IMR-90 (cell line): ENCODE data around the gene BCAS1. TPM values are rescaled to one million over a fixed set of nuclear protein-coding genes. Genes with fewer than 3 reads are reported as not detected.

Experiments used
- ATAC-seq: fragments of 200-7000 bp; cut with Tn5 transposase; 2 replicates; pipeline ENCODE4 v1.9.1; 2020; ENCODE audit warnings: low read depth, mild to moderate bottlenecking, moderate library complexity
- BruUV-seq: library from RNA; stranded (reverse); fragments of 400-500 nt; replicated peaks from 2 replicates; lab custom pipeline; 2021; lab: Mats Ljungman, UMichigan
- CTCF ChIA-PET: fragments of 300-600 bp; formaldehyde crosslinking; extraction: SDS; loops from one replicate; lab custom pipeline; 2021; ENCODE audit warnings: antibody characterized with exemption; lab: Yijun Ruan, JAX
- POLR2A ChIA-PET: fragments of 300-600 bp; sonication (Branson Sonifier 250); formaldehyde crosslinking; loops from one replicate; lab custom pipeline; 2022; ENCODE audit warnings: antibody characterized with exemption; ENCODE audit not compliant: unreplicated experiment; lab: Charles Lee
- DNase-seq: peaks from one replicate; pipeline ENCODE4 v3.0.0; 2013
- H2AFZ ChIP-seq: replicated peaks from 2 replicates; pipeline ENCODE3; 2013; ENCODE audit warnings: low read length, mild to moderate bottlenecking; ENCODE audit not compliant: poor library complexity
- H2AK5ac ChIP-seq: 2 replicates; pipeline ENCODE4 v1.6.1; 2013; ENCODE audit warnings: low read depth, low read length, inconsistent platforms
- H2AK9ac ChIP-seq: replicated peaks from 2 replicates; pipeline ENCODE3; 2013; ENCODE audit warnings: mild to moderate bottlenecking, low read depth, low read length, moderate library complexity; ENCODE audit not compliant: poor library complexity
- H2BK120ac ChIP-seq: 2 replicates; pipeline ENCODE4 v1.6.1; 2013; ENCODE audit warnings: low read depth, low read length, inconsistent platforms
- H2BK15ac ChIP-seq: 3 replicates; pipeline ENCODE4 v1.6.1; 2013; ENCODE audit warnings: low read depth, low read length, inconsistent platforms
- H2BK20ac ChIP-seq: 2 replicates; pipeline ENCODE4 v1.6.1; 2013; ENCODE audit warnings: low read depth, mild to moderate bottlenecking, inconsistent platforms, low read length, moderate library complexity
- H2BK5ac ChIP-seq: 2 replicates; pipeline ENCODE4 v1.6.1; 2013; ENCODE audit warnings: mild to moderate bottlenecking, low read depth, low read length, inconsistent platforms; ENCODE audit not compliant: poor library complexity, severe bottlenecking
- H3K14ac ChIP-seq: replicated peaks from 2 replicates; pipeline ENCODE4 v1.6.1; 2013; ENCODE audit warnings: low read depth, low read length, inconsistent platforms
- H3K18ac ChIP-seq: 2 replicates; pipeline ENCODE4 v1.6.1; 2013; ENCODE audit warnings: low read depth, low read length, control low read depth
- H3K23ac ChIP-seq: 2 replicates; pipeline ENCODE4 v1.6.1; 2013; ENCODE audit warnings: low read depth, low read length, inconsistent platforms
- H3K27ac ChIP-seq: 2 replicates; pipeline ENCODE4 v1.5.1; 2013; ENCODE audit warnings: mild to moderate bottlenecking, control low read depth, low read length; ENCODE audit not compliant: insufficient read depth
- H3K27me3 ChIP-seq: 2 replicates; pipeline ENCODE4 v1.6.1; 2013; ENCODE audit warnings: low read length; ENCODE audit not compliant: control insufficient read depth, insufficient read depth
- H3K36me3 ChIP-seq: 2 replicates; pipeline ENCODE4 v1.6.1; 2013; ENCODE audit warnings: low read length, mixed read lengths; ENCODE audit not compliant: control insufficient read depth, insufficient read depth
- H3K4ac ChIP-seq: 2 replicates; pipeline ENCODE4 v1.6.1; 2013; ENCODE audit warnings: low read depth, low read length, inconsistent platforms
- H3K4me1 ChIP-seq: 2 replicates; pipeline ENCODE4 v1.6.1; 2013; ENCODE audit warnings: low read length, mixed read lengths; ENCODE audit not compliant: control insufficient read depth, insufficient read depth
- H3K4me2 ChIP-seq: 2 replicates; pipeline ENCODE4 v1.6.1; 2013; ENCODE audit warnings: low read depth, mild to moderate bottlenecking, control low read depth, low read length, moderate library complexity
- H3K4me3 ChIP-seq: 2 replicates; pipeline ENCODE4 v1.5.1; 2013; ENCODE audit warnings: low read depth, mild to moderate bottlenecking, control low read depth, low read length, moderate library complexity; ENCODE audit not compliant: insufficient read depth
- H3K56ac ChIP-seq: 2 replicates; pipeline ENCODE4 v1.6.1; 2013; ENCODE audit warnings: low read length, inconsistent platforms; ENCODE audit not compliant: insufficient read depth; ENCODE audit errors: extremely low read depth
- H3K79me1 ChIP-seq, 2 experiments: 2 replicates each; pipeline ENCODE4 v1.6.1; 2013; ENCODE audit warnings: low read length in 2 of 2, inconsistent platforms in 1 of 2, low read depth in 1 of 2
- H3K9ac ChIP-seq: 2 replicates; pipeline ENCODE4 v1.6.1; 2013; ENCODE audit warnings: low read depth, low read length, control low read depth
- H3K9me1 ChIP-seq: 2 replicates; pipeline ENCODE4 v1.6.1; 2013; ENCODE audit warnings: low read length, inconsistent platforms; ENCODE audit not compliant: insufficient read depth
- H3K9me3 ChIP-seq: 2 replicates; pipeline ENCODE4 v1.6.1; 2013; ENCODE audit warnings: low read length; ENCODE audit not compliant: control insufficient read depth, insufficient read depth
- H4K20me1 ChIP-seq: 2 replicates; pipeline ENCODE4 v1.6.1; 2013; ENCODE audit warnings: low read length, inconsistent platforms; ENCODE audit not compliant: insufficient read depth
- H4K5ac ChIP-seq: 2 replicates; pipeline ENCODE4 v1.6.1; 2013; ENCODE audit warnings: mild to moderate bottlenecking, low read depth, low read length, control low read depth
- H4K8ac ChIP-seq, 2 experiments: 2 replicates each; pipeline ENCODE4 v1.6.1; 2013; ENCODE audit warnings: low read depth in 2 of 2, low read length in 2 of 2, control low read depth in 1 of 2, inconsistent platforms in 1 of 2
- H4K91ac ChIP-seq: 2 replicates; pipeline ENCODE4 v1.6.1; 2013; ENCODE audit warnings: low read depth, low read length, inconsistent platforms; ENCODE audit not compliant: insufficient read depth
- CHD1 ChIP-seq: IDR thresholded peaks from 2 replicates; pipeline ENCODE4 v1.6.1; 2012; ENCODE audit warnings: low read depth, low read length, improper control_type of control experiment
- FOS ChIP-seq: fragments of 150-350 bp; IDR thresholded peaks from 2 replicates; pipeline ENCODE4 v1.6.1; 2016; ENCODE audit warnings: low read depth, low read length
- MAFK ChIP-seq: IDR thresholded peaks from 2 replicates; pipeline ENCODE4 v1.6.1; 2012; ENCODE audit warnings: low read depth, low read length, improper control_type of control experiment
- MAZ ChIP-seq: IDR thresholded peaks from 2 replicates; pipeline ENCODE4 v1.6.1; 2012; ENCODE audit warnings: low read depth, mild to moderate bottlenecking, low read length, improper control_type of control experiment, moderate library complexity, borderline replicate concordance
- NFE2L2 ChIP-seq: fragments of 150-350 bp; IDR thresholded peaks from 2 replicates; pipeline ENCODE4 v1.6.1; 2016; ENCODE audit warnings: low read depth, mild to moderate bottlenecking, low read length
- POLR2A ChIP-seq: IDR thresholded peaks from 2 replicates; pipeline ENCODE4 v1.6.1; 2012; ENCODE audit warnings: mild to moderate bottlenecking, low read depth, low read length
- RAD21 ChIP-seq: IDR thresholded peaks from 2 replicates; pipeline ENCODE4 v1.6.1; 2012; ENCODE audit warnings: low read length, improper control_type of control experiment
- RCOR1 ChIP-seq: IDR thresholded peaks from 2 replicates; pipeline ENCODE4 v1.6.1; 2012; ENCODE audit warnings: mild to moderate bottlenecking, low read length, improper control_type of control experiment; ENCODE audit not compliant: insufficient replicate concordance
- RFX5 ChIP-seq: IDR thresholded peaks from 2 replicates; pipeline ENCODE4 v1.8.0; 2012; ENCODE audit warnings: low read depth, mild to moderate bottlenecking, low read length, moderate library complexity
- SMC3 ChIP-seq: fragments of 150-350 bp; IDR thresholded peaks from 2 replicates; pipeline ENCODE4 v1.6.1; 2016; ENCODE audit warnings: low read depth, mild to moderate bottlenecking, antibody characterized with exemption, low read length, moderate library complexity
- WGBS, 2 experiments: methylation state at CpG; one replicate each; pipeline versions ENCODE4 v1.1.5 to v1.1.7; 2013; ENCODE audit warnings: missing lambda C conversion rate in 2 of 2; ENCODE audit not compliant: insufficient read length in 1 of 2; ENCODE audit errors: extremely low coverage in 2 of 2; 5-methylcytosine and 5-hydroxymethylcytosine counted together
- dilution Hi-C: fragments of 300-500 bp; cut with HindIII; formaldehyde crosslinking; loops from one replicate; pipeline ENCODE4 v1.14.3; 2018; ENCODE audit warnings: low sequenced_read_pairs; ENCODE audit not compliant: unreplicated experiment
- in situ Hi-C: fragments of 300-500 bp; cut with MboI; formaldehyde crosslinking; loops from 3 replicates; pipeline ENCODE4 v1.14.3; 2019; ENCODE audit warnings: low sequenced_read_pairs, inconsistent platforms, mixed read lengths
- intact Hi-C: fragments of 100-400 bp; cut with micrococcal nuclease; formaldehyde crosslinking; loops from 2 replicates; pipeline ENCODE4 v1.10.0; 2022
- polyA plus RNA-seq, 3 experiments: library from polyadenylated mRNA; depleted of rRNA; stranded (reverse); fragments of >200 nt; gene quantifications; 2 replicates each; pipeline ENCODE4 v1.2.3, GENCODE V29; 2012; ENCODE audit warnings: low replicate concordance in 1 of 3
- total RNA-seq: library from RNA; depleted of rRNA; stranded (reverse); fragments of >200 nt; gene quantifications from 2 replicates; pipeline ENCODE4 v1.2.3, GENCODE V29; 2012
- TF ChIP-seq, protein P1 (sequence below): conservative IDR thresholded peaks from 2 replicates; pipeline ENCODE4 v1.5.1; 2012; ENCODE audit warnings: mild to moderate bottlenecking, low read depth, low read length, improper control_type of control experiment

The BCAS1 gene
- total and polyA plus RNA-seq, 2 of the 4 experiments (the other 2 are of a cell fraction) = under 0.01 TPM; not detected in 1

GRCh38 chr20:53926428-53927028 is 143.9 kb downstream of the BCAS1 start (continued):
- no peak for TF ChIP-seq RCOR1

DNA sequence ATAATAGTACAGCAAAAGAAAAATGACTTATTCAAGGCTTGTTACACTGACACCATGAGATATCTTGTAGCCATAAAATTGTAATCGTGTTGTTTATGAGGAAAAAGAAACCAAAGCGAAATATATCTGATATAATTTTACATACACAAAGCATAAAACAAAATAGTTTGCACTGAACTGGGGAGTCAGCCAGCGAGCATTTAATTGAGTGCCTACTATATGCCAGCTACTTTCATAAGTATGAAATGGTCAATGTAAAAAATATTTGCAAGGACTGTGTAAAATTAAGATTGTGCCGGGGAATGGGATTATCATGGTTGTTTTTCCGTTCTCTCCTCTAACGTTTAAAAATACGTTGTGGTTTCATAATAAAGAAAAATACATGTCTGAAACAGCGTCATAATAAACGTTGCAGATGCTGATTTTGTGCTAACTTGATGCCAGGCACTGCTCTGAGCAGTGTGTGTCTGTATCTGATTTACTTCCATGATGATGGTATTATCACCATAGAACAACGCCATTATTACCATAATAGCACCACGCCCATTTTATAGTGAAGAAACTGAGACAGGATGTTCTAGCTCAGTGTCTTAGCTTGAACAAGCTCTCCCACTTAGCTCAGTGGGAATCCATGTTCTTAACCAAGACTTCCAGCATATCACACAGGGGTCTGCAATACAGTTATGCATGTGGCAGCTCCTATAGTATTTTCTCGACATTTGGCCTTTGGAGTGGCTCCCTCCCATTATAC is 144.6 kb downstream of the BCAS1 start:
- Histone ChIP-seq H2BK15ac (peak overlapping the region; percentile 65), H3K56ac (peak overlapping the region; percentile 14; the same call in 1 of the 2 replicates), H2BK120ac (peak overlapping the region; percentile 96), H4K91ac (peak overlapping the region; percentile 73), H2BK5ac (peak overlapping the region; percentile 82), H3K23ac (peak overlapping the region; percentile 55; the same call in 1 of the 2 replicates), H3K36me3 (no peaks in the 10 kb centered on the region), H3K4me1 (peaks cover 8% of the 10 kb centered on the region), H3K9ac (no peak overlapping the region), H3K9me1 (peaks cover 11% of the 10 kb centered on the region), H3K79me1 (no peaks in the 10 kb centered on the region; a peak in 1 of 4 replicates), H4K5ac (peak overlapping the region; percentile 14; the same call in 1 of the 2 replicates), H4K8ac (peak overlapping the region; percentile 63 to 66), H3K4me3 (no peak overlapping the region), H3K4ac (peak overlapping the region; percentile 99), H3K9me3 (no peaks in the 10 kb centered on the region), H2AK9ac (peak overlapping the region; percentile 35), H3K27ac (no peak overlapping the region), H3K14ac (peak overlapping the region; percentile 71), H2AK5ac (peak overlapping the region; percentile 25), H3K4me2 (peak overlapping the region; percentile 13; the same call in 1 of the 2 replicates), H3K18ac (peak overlapping the region; percentile 39; the same call in 1 of the 2 replicates), H3K27me3 (no peaks in the 10 kb centered on the region), H4K20me1 (no peaks in the 10 kb centered on the region), H2AFZ (no peak overlapping the region), H2BK20ac (peak overlapping the region; percentile 65)
- DNase-seq = no peak
- WGBS, 2 experiments = no CpG with 5 or more reads among the region's 12 CpGs
- TF ChIP-seq, protein P1, sequence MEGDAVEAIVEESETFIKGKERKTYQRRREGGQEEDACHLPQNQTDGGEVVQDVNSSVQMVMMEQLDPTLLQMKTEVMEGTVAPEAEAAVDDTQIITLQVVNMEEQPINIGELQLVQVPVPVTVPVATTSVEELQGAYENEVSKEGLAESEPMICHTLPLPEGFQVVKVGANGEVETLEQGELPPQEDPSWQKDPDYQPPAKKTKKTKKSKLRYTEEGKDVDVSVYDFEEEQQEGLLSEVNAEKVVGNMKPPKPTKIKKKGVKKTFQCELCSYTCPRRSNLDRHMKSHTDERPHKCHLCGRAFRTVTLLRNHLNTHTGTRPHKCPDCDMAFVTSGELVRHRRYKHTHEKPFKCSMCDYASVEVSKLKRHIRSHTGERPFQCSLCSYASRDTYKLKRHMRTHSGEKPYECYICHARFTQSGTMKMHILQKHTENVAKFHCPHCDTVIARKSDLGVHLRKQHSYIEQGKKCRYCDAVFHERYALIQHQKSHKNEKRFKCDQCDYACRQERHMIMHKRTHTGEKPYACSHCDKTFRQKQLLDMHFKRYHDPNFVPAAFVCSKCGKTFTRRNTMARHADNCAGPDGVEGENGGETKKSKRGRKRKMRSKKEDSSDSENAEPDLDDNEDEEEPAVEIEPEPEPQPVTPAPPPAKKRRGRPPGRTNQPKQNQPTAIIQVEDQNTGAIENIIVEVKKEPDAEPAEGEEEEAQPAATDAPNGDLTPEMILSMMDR = no peak
- TF ChIP-seq POLR2A = no peak
- TF ChIP-seq RFX5 = no peak
- no peak for TF ChIP-seq RAD21
- no peak for TF ChIP-seq MAFK
- no peak for TF ChIP-seq CHD1
- TF ChIP-seq MAZ = no peak
- no peak for TF ChIP-seq FOS
- TF ChIP-seq SMC3 = no peak
- no peak for TF ChIP-seq NFE2L2
- in situ Hi-C loops = loop anchor here (25.0 kb wide), 2 partner anchors 764 to 1439 kb away; no protein-coding TSS in a partner anchor
- ATAC-seq = no peak
- CTCF ChIA-PET = interaction anchor here (1.4 kb wide), 1 partner anchor 9 kb away, joined by 3 read pairs; no protein-coding TSS in a partner anchor
- dilution Hi-C loops = no loop called here
- intact Hi-C loops = no loop called here
- POLR2A ChIA-PET = no interaction called here
- BruUV-seq = no TSS peak
